ENCODE results near the gene SYF2.
"Not testable (repeated sequence)": the region's sequence is repeated elsewhere in the genome, so short reads cannot be mapped to it uniquely, and the experiment has no call there.

DNA sequence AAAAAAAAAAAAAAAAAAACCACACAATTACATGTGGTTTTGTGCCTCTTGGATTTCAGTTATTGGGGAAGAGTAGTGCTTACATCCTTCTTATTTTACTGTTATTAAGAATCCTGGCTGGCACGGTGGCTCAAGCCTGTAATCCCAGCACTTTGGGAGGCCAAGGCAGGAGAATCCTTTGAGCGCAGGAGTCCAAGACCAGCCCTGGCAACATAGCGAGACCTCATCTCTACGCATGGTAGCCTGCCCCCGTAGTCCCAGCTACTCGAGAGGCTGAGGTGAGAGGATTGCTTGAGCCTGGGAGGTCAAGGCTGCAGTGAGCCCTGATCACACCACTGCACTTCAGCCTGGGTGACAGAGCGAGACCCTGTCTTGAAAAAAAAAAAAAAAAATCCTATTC is 4.0 kb upstream of the SYF2 start:
- TF ChIP-seq EZH2 (IDR thresholded peaks at IDR 0.05; ENCODE audit: borderline replicate concordance, low read length): not testable (repeated sequence)
- TF ChIP-seq, protein P1, sequence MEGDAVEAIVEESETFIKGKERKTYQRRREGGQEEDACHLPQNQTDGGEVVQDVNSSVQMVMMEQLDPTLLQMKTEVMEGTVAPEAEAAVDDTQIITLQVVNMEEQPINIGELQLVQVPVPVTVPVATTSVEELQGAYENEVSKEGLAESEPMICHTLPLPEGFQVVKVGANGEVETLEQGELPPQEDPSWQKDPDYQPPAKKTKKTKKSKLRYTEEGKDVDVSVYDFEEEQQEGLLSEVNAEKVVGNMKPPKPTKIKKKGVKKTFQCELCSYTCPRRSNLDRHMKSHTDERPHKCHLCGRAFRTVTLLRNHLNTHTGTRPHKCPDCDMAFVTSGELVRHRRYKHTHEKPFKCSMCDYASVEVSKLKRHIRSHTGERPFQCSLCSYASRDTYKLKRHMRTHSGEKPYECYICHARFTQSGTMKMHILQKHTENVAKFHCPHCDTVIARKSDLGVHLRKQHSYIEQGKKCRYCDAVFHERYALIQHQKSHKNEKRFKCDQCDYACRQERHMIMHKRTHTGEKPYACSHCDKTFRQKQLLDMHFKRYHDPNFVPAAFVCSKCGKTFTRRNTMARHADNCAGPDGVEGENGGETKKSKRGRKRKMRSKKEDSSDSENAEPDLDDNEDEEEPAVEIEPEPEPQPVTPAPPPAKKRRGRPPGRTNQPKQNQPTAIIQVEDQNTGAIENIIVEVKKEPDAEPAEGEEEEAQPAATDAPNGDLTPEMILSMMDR (conservative IDR thresholded peaks at IDR 0.05 in 1 of 2, IDR thresholded peaks at IDR 0.05 in 1 of 2; ENCODE audit: extremely low read depth in 1 of 2, insufficient read depth in 1 of 2, low read depth in 1 of 2, low read length in 2 of 2): not testable (repeated sequence)
